Stimulated activated CD4-positive, alpha-beta T cell treated with anti-CD3 and anti-CD28 coated beads, Interleukin-1b, Interleukin-23, amount 100 ng/mL, for 4 hours (primary cell): ENCODE results near the gene FTO.

Source experiments
- DNase-seq, 2 donors: peaks; one replicate each; pipeline ENCODE4 v3.0.0-alpha.2; 2020; ENCODE audit warnings: low read depth in 2 of 2

The FTO gene

DNA sequence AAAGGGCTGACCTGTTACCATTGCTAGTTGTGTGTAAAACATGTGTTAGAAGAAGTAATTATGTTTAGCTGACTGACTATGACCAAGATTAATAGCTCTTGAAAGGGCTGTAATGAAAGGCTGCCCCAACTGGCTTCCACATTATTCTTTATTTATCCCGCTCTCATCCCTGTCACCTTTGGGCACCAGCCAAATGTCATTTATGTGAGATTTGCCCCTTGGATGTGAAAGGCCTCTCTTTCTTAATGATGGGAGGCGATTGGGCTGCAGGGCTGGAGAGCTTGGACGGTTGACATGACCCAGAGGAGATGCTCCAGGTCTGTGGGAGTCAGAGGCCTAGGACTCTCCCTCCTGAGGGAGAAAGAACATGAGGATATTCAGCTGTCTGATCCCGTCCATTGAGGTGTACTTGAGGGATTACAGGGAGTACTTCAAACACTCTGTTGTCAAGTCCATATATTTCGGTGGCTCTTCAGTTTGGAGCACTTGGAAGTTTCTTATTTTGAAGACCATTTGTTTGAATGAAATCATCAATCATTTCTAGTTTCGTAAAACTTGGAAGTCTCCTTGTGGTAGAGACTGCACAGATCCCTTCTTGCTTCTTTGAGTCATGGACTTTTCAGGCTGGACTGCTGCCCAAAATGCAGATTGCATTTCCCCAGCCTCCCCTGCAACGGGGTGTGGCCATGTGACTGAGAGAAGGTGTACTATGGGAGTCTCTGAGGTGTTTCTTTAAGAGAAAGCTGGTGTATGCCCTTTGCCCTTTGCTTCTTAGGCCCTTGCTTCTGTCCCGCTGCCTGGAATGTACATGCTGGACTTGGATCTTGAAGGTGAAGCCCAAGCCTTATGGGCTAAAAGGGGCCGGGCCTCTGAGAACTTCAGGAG, 51.3 kb downstream of the FTO start:
- no peak for DNase-seq

DNA sequence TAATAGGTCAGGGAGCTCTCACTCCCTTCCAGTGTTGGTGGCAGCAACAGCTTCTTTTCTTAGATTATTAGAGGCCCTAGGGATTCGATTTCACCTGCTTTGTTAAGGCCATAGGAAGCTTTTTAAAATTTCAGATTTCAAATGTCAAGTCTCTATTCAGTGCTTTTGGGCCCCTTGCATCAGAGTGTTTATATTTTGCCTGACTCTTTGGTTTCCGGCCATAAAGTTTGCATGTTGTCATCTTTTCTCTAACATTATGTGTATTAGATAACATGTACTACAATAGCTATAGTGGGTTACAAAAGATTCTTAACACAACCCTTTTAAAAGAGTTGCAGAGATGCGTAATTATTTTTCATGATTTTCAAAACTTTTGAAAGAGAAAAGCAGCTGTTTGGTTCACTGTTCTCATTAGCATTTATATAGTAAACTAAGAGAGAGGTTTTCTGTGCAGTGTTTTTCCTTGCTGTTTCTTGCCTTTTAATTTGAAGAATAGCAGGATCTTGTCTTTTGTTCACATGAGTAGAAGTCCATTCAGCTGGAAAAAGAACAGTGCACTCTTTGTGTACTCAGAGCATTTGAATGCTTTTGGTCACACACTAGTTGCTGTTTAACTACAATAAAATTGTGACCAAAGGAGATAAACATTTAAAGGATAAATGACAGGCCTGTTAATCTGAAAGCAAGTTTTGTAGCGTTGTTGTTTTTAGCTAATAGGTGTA, 52.5 kb downstream of the FTO start:
- no peak for DNase-seq

DNA sequence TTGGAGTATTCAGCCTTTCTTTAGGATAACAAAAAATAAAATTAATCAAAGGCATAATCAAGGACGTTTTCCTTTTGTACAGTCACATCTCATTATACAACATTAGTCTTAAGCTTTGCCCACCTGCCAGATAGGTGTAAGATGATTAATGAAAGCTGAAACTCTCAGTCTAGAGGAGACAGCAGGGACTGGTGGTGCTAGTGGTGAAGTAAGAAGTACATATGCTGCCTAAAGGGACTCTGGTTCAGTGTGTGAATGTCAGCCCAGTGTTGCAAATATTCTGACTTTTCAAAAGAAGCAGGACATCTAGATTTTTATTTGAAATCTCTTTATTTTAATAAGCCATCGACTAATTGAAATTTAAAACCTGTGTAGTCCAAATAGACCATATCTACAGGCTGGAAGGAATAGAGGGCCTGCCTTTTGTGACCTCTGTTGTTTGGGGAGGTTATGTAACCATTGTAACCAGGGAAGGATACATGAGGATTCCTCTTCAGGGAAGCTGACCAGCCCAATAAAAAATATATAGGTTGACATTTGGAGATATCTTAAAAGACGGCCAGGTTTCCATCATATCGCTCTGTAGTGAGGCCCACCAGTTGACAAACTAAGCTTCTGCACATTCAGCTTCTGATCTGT, 54.1 kb downstream of the FTO start:
- no peak for DNase-seq

DNA sequence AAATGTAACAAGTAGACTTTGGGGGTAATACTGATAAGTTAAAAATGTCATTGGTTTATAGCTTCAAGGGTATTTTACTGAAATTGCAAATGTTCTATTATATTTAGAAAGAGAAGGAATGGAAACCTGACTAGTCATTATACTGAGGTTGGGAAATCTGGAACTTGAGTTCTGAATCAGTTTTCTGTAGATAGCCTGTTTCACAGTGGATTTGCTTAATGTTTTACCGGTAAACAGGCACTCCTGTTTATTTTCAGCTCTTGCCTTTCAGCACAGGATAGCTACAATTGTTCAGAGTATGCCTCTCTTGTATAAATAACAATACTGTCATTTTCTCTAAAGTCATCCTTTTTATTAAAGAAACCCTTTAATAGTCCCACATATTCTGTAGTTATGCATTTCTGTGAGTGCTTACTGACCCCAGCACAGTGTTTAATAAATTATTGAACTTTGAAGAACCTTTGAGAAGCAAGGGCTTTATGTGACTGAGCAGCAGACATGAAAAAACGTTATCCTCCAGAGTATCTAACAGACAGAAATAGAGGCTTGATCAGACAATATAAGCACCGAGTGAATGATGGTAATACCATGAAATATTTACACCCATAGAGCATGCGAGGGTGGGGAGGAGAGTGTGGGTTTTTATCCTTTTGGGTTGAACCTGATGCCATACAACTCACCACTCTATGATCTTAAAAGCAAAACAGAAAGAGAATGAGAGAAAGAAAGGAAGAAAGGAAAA, 58.2 kb downstream of the FTO start:
- no peak for DNase-seq

DNA sequence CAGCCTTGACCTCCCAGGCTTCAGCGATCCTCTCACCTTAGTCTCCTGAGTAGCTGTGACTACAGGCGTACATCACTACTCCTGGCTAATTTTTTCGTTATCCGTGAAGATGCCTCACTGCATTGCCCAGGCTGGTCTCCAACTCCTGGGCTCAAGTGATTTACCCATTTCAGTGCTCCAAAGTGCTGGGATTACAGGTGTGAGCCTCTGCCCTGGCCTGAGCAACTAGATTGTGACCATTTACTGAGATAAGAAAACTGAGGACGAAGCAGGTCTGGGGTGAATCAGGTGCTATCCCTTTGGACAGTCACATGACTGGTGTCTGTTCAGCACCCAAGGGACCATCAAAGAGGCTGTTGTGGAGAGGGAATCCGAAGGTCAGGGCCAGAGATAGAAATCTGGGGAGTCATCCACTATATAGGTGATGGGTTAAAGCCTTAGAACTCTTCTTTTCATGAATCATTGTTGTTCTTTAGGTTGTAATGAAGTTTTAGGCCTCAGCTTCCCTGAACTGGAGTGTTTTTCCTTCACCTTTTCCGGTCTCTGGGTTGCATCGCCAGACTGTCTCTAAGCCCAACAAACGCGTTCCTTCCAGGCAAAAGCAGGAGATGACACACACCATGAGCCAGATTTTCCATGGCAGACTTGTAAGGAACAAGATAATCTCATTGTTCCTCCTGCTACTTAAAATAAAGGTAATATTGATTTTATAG, 62.5 kb downstream of the FTO start:
- DNase-seq: no peak

GRCh38 chr16:53768167-53768566, 64.2 kb downstream of the FTO start:
- DNase-seq: no peak

- no peak for DNase-seq
Measured at GRCh38 chr16:53768593-53768992, 64.6 kb downstream of the FTO start.

DNA sequence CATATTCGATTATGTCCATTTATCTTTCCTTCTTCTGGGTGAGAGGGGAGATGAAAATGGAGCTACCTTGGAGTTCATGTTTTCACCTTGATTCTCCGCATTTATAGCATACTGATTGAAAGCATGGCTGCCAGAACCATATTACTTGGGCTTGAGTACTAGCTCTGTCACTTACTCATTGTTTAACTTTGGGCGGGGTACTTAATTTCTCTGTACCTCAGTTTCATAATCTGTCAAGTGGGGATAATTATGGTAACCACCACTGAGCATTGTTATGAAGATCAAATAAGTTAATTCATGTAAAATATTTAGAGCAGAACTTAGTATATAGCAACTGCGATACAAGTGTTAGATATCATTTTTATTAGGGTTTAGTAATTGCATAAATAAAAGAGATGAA, 65.2 kb downstream of the FTO start:
- DNase-seq: no peak

DNA sequence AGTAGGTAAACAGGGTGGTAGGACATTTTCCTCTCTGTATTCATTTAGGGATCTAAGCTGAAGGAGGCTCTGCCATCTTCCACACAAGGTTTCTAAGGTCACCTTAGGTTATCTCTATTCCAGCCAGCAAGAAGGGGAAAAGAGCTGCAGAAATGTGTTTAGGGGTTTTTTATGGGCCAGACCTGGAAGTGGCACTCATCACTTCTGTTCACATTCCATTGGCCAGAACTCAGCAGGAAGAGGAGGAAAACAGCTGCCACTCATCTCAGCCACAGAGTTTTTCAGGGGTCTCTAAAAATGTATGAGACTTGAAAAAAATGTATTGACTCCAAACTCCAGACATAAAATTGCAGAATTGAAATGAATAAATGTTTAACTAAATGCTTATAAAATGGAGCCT, 65.8 kb downstream of the FTO start:
- no peak for DNase-seq

GRCh38 chr16:53770641-53771040, 66.7 kb downstream of the FTO start:
- DNase-seq: no peak

- DNase-seq: no peak
Measured at GRCh38 chr16:53771655-53772497, 67.9 kb downstream of the FTO start.

- DNase-seq: no peak
Measured at GRCh38 chr16:53773150-53773846, 69.3 kb downstream of the FTO start.

GRCh38 chr16:53773881-53774280, 69.9 kb downstream of the FTO start:
- no peak for DNase-seq

- no peak for DNase-seq
Measured at GRCh38 chr16:53775106-53775820, 71.3 kb downstream of the FTO start.

DNA sequence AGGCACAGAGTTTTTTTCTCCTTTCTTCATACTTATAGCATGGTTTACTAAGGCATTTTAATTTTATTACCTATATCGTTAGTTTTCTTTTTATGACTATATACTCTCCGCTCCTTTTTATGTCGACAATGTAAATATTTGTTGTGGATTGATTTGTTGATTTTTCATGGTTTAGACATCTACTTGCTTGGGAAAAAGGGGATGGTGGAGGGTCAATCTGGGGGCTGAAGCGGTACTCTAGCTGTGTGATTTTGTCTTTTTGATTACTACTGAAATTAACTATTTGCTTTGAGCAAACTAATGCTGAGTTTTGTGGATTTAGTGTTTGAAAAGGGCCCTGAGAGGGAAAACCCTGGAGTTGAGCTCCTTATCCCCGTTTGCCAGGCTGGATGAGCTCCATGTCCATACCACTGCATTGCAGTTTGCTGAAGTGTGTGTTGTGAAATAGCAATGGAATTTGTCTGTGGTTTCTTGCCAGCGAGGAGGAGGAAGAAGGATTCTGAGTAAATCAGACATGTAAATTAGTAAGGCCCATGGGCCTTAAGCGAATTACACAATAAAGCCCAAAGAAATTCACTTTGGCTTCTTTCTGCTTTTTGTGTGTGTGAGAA, 72.0 kb downstream of the FTO start:
- no peak for DNase-seq

GRCh38 chr16:53779186-53779585, 75.2 kb downstream of the FTO start:
- DNase-seq: no peak

- no peak for DNase-seq
Measured at GRCh38 chr16:53780051-53780450, 76.1 kb downstream of the FTO start.

GRCh38 chr16:53781023-53781605, 77.2 kb downstream of the FTO start:
- DNase-seq: no peak
